BJ (cell line): Measurements from ENCODE around the gene DLST. TPM values are rescaled to one million over a fixed set of nuclear protein-coding genes. Genes with fewer than 3 reads are reported as not detected.

Experiments
- CTCF ChIA-PET: fragments of 350-600 bp; formaldehyde crosslinking; extraction: SDS; loops from one replicate; lab custom pipeline; 2021; ENCODE audit warnings: antibody characterized with exemption, inconsistent platforms; lab: Yijun Ruan, JAX
- POLR2A ChIA-PET: fragments of 300-600 bp; sonication (Branson Sonifier 250); formaldehyde crosslinking; extraction: SDS; loops from one replicate; lab custom pipeline; 2021; ENCODE audit warnings: antibody characterized with exemption; lab: Charles Lee
- DNase-seq: peaks from one replicate; pipeline ENCODE4 v3.0.0-alpha.2; 2011; ENCODE audit warnings: low read depth
- H3K27me3 ChIP-seq: 2 replicates; pipeline ENCODE4 v1.6.0; 2011; ENCODE audit warnings: low read length; ENCODE audit not compliant: control insufficient read depth, insufficient read depth
- H3K36me3 ChIP-seq: 2 replicates; pipeline ENCODE4 v1.5.1; 2011; ENCODE audit warnings: low read length; ENCODE audit not compliant: control insufficient read depth, insufficient read depth
- H3K4me3 ChIP-seq: 2 replicates; pipeline ENCODE4 v1.5.1; 2011; ENCODE audit warnings: low read depth, mild to moderate bottlenecking, control low read depth, low read length
- polyA plus RNA-seq: library from polyadenylated mRNA; depleted of rRNA; stranded (reverse); fragments of >200 nt; gene quantifications from 2 replicates; pipeline ENCODE4 v1.2.3, GENCODE V29; 2011
- TF ChIP-seq, protein P1 (sequence below): IDR thresholded peaks from 2 replicates; pipeline ENCODE4 v1.5.1; 2011; ENCODE audit warnings: low read depth, mild to moderate bottlenecking, control low read depth, inconsistent platforms, low read length, moderate library complexity; ENCODE audit not compliant: insufficient read depth

The DLST gene
- polyA plus RNA-seq, 1 experiment, result 150 TPM

DNA sequence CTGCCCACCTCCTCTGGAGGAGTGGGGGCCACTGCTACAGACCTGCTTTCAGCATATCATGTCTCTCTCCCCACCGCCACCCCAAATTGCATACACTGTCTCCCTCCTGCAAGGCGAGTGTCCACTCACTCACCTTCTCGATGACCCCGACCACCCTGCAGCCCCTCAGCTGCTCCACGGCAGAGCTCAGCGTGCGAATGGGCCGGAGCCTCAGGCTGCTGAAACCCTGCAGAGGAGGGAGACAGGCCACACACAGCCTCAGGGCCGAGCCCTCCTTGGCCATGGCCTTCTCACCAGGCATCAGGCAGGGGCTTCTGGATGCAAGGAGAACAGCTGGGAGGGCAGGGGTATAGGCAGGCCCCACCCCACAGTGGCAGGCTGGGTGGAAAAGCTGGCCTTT is 36.7 kb downstream of the DLST start:
- DNase-seq, result no peak
- ChIA-PET CTCF (interaction anchor here (1.1 to 4.9 kb wide), 4 partner anchors 13 to 170 kb away, joined by 3 to 44 read pairs (median 6); no protein-coding TSS in a partner anchor), POLR2A (no interaction called here)
- H3K36me3 ChIP-seq, result no peaks in the 10 kb centered on the region
- no peaks in the 10 kb centered on the region for H3K27me3 ChIP-seq
- TF ChIP-seq, protein P1, sequence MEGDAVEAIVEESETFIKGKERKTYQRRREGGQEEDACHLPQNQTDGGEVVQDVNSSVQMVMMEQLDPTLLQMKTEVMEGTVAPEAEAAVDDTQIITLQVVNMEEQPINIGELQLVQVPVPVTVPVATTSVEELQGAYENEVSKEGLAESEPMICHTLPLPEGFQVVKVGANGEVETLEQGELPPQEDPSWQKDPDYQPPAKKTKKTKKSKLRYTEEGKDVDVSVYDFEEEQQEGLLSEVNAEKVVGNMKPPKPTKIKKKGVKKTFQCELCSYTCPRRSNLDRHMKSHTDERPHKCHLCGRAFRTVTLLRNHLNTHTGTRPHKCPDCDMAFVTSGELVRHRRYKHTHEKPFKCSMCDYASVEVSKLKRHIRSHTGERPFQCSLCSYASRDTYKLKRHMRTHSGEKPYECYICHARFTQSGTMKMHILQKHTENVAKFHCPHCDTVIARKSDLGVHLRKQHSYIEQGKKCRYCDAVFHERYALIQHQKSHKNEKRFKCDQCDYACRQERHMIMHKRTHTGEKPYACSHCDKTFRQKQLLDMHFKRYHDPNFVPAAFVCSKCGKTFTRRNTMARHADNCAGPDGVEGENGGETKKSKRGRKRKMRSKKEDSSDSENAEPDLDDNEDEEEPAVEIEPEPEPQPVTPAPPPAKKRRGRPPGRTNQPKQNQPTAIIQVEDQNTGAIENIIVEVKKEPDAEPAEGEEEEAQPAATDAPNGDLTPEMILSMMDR, result no peak
- no peak overlapping the region for H3K4me3 ChIP-seq

DNA sequence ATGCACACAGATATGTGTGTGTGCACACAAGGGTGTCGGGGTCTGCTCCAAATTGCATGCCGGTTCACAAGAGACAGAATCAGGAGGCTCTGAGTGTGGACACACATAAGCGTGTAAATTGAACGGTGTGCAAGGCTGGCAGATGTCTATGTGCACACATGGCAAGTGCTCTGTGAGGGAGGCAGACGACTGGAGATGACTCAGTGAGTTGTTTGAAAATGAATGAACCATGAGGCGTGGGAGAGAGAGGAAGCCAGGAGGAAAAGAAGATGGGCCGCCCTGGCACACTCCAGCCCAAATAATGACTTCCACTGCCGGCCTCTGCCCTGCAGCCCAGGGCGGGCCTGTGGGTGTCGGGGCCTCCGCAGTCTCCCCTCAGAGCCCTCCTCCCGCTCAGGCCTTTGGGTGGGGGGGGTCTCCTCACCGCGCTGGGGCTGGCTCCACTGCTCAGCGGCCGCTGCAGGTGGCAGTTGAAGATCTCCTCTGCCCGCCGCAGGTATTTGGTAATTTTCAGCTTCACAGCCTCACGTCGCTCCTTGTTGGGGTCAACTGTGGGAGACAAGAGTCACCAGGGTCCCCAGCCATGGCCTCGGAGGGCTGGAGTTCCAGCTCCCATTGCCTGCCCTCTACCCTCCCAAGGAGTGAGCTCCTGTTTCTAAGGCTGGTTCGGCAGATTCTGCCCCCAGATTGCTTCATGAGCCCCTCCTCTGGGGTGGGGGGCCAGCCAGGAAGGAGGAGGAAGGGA is 37.9 kb downstream of the DLST start:
- CTCF ChIA-PET, result interaction anchor here (0.7 to 3.3 kb wide), 2 partner anchors 14 to 170 kb away, joined by 3 to 8 read pairs; no protein-coding TSS in a partner anchor
- DNase-seq, result no peak
- no peak overlapping the region for H3K4me3 ChIP-seq
- no peaks in the 10 kb centered on the region for H3K27me3 ChIP-seq
- TF ChIP-seq, protein P1, result no peak
- POLR2A ChIA-PET, result no interaction called here
- H3K36me3 ChIP-seq, result no peaks in the 10 kb centered on the region

DNA sequence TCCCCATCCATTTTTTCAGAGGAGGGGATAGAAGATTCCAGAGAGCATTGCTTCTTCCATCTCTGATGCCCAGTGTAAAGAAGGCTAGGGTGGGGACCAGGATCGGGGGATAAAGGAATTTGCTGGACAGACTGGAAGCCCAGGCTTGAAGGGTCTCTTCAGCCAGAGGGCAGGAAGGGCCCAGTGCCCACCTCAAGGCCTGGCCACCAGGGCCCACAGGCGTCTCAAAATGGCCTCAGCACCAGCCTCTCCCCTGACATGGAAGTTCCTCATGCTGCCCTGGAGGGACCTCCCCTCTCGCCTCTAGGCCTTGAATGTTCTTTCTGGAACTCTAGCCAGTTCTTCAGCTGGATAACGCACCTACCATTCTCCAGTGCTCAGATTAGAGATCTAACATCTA is 38.6 kb downstream of the DLST start:
- H3K36me3 ChIP-seq, result no peaks in the 10 kb centered on the region
- no peak for DNase-seq
- CTCF ChIA-PET, result interaction anchor here (3.3 kb wide), 1 partner anchor 14 kb away, joined by 8 read pairs; no protein-coding TSS in a partner anchor
- POLR2A ChIA-PET, result no interaction called here
- no peak overlapping the region for H3K4me3 ChIP-seq
- no peaks in the 10 kb centered on the region for H3K27me3 ChIP-seq
- TF ChIP-seq, protein P1, result no peak

DNA sequence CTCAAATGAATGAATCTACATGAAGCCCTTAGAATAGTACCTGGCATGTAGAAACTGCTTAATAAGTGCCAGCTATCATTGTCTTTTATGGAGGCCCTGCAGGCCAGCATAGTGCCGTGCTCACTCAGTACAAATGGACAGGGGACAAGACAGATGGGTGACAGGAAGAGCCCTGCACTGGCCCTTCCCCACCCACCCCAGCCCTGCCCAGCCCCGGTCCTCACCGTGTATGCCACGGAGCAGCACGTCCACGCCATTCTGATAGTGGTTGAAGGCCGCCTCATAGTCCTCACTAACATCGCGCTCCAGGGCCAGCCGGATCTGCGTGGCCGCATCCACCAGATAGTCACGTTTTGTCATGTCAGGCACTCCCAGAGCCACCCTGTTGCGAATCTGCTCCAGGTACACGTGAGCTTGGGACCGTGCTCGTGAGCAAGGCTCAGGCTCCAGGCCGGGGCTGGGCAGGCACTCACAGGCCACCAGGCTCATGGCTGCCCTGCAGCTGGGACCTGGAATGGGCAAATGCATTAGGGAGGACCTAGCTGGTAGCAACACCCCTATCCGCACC is 39.4 kb downstream of the DLST start:
- Histone ChIP-seq H3K36me3 (no peaks in the 10 kb centered on the region), H3K4me3 (no peak overlapping the region), H3K27me3 (no peaks in the 10 kb centered on the region)
- ChIA-PET CTCF (interaction anchor here (2.6 to 3.3 kb wide), 2 partner anchors 15 to 168 kb away, joined by 8 to 23 read pairs; no protein-coding TSS in a partner anchor), POLR2A (no interaction called here)
- DNase-seq, result no peak
- TF ChIP-seq, protein P1, result no peak

DNA sequence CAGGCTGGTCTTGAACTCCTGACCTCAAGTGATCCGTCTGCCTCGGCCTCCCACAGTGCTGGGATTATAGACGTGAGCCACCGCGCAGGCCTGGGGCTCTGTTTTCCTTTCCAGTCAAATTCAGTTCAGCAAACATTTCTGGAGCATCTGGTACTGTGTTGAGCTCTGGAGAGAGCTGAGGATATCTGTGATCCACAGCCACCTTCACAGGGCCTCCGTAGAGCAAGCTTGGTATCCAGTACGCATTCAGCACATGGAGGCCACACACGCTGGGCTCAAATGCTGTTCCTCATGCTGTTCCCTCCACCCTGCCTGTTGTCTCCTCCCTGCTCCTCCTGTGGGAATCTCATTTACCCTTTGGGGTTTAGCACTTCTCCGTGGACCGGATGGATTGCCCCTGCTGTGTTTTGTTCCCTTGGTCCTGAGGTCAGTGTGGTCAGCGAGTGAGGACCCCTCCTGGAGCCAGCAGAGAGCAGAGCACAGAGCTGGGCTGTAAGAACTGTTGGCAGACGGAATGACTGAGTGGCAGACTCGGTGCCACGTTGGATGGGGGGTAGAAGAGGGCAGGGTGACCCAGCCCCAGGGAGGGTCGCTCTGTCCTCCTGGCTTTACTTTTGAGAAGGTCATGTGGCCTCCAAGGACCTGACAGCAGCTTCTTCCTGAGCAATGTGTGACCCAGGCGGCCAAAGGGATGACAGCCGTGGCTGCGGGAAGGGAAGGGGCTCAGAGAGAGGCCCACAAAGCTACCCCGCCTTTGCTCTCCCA is 40.5 kb downstream of the DLST start:
- CTCF ChIA-PET, result interaction anchor here (0.8 to 2.6 kb wide), 6 partner anchors 11 to 166 kb away, joined by 3 to 23 read pairs (median 4); no protein-coding TSS in a partner anchor

More for the DNA sequence above, 40.5 kb downstream of the DLST start:
- TF ChIP-seq, protein P1, result no peak
- POLR2A ChIA-PET, result interaction anchor here (0.7 kb wide), 1 partner anchor 17 kb away, joined by 3 read pairs; no protein-coding TSS in a partner anchor
- Histone ChIP-seq H3K36me3 (no peaks in the 10 kb centered on the region), H3K4me3 (no peak overlapping the region; the same call in 1 of the 2 replicates), H3K27me3 (no peaks in the 10 kb centered on the region; the same call in 1 of the 2 replicates)
- DNase-seq, result no peak
